ENCODE results near the gene PAPSS1.

Gene PAPSS1

GRCh38 chr4:107615809-107616208, 104.2 kb downstream of the PAPSS1 start:
- Mint-ChIP-seq H3K27ac (no peak overlapping the region), H3K4me3 (no peak overlapping the region), H3K9me3 (no peaks in the 10 kb centered on the region), H3K36me3 (peaks cover 4% of the 10 kb centered on the region), H3K27me3 (no peaks in the 10 kb centered on the region), H3K4me1 (no peaks in the 10 kb centered on the region)
- CTCF ChIA-PET: no interaction called here
- no peak for DNase-seq

- Mint-ChIP-seq H3K4me3 (no peak overlapping the region), H3K36me3 (no peaks in the 10 kb centered on the region), H3K27me3 (no peaks in the 10 kb centered on the region), H3K27ac (no peak overlapping the region), H3K4me1 (no peaks in the 10 kb centered on the region), H3K9me3 (no peaks in the 10 kb centered on the region)
- DNase-seq: no peak
- CTCF ChIA-PET: no interaction called here
Observed at GRCh38 chr4:107603430-107603829, 116.6 kb downstream of the PAPSS1 start.

- Mint-ChIP-seq H3K27me3 (no peaks in the 10 kb centered on the region), H3K4me3 (no peak overlapping the region), H3K27ac (no peak overlapping the region), H3K4me1 (no peaks in the 10 kb centered on the region), H3K36me3 (no peaks in the 10 kb centered on the region), H3K9me3 (no peaks in the 10 kb centered on the region)
- no peak for DNase-seq
- CTCF ChIA-PET: interaction anchor here (0.6 kb wide), 1 partner anchor 27 kb away, joined by 3 read pairs; no protein-coding TSS in a partner anchor
Observed at GRCh38 chr4:107600983-107601382, 119.1 kb downstream of the PAPSS1 start.

- Mint-ChIP-seq H3K27ac (no peak overlapping the region), H3K9me3 (no peaks in the 10 kb centered on the region), H3K4me3 (no peak overlapping the region), H3K36me3 (no peaks in the 10 kb centered on the region), H3K27me3 (no peaks in the 10 kb centered on the region), H3K4me1 (no peaks in the 10 kb centered on the region)
- no peak for DNase-seq
- CTCF ChIA-PET: no interaction called here
Observed at GRCh38 chr4:107600436-107600835, 119.6 kb downstream of the PAPSS1 start.

- Mint-ChIP-seq H3K4me3 (no peak overlapping the region), H3K27ac (no peak overlapping the region), H3K27me3 (no peaks in the 10 kb centered on the region), H3K9me3 (no peaks in the 10 kb centered on the region), H3K36me3 (no peaks in the 10 kb centered on the region), H3K4me1 (no peaks in the 10 kb centered on the region)
- CTCF ChIA-PET: no interaction called here
- DNase-seq: no peak
Observed at GRCh38 chr4:107599841-107600240, 120.2 kb downstream of the PAPSS1 start.

- Mint-ChIP-seq H3K4me3 (no peak overlapping the region), H3K36me3 (no peaks in the 10 kb centered on the region), H3K4me1 (no peaks in the 10 kb centered on the region), H3K27ac (no peak overlapping the region), H3K27me3 (no peaks in the 10 kb centered on the region), H3K9me3 (peaks cover 9% of the 10 kb centered on the region)
- no peak for DNase-seq
- CTCF ChIA-PET: no interaction called here
Observed at GRCh38 chr4:107593230-107593629, 126.8 kb downstream of the PAPSS1 start.

GRCh38 chr4:107592519-107592918, 127.5 kb downstream of the PAPSS1 start:
- no peaks in the 10 kb centered on the region for H3K27me3 Mint-ChIP-seq
- CTCF ChIA-PET: no interaction called here
- H3K4me1 Mint-ChIP-seq: no peaks in the 10 kb centered on the region
- peaks cover 9% of the 10 kb centered on the region for H3K9me3 Mint-ChIP-seq
- H3K36me3 Mint-ChIP-seq: no peaks in the 10 kb centered on the region
- H3K4me3 Mint-ChIP-seq: no peak overlapping the region
- H3K27ac Mint-ChIP-seq: no peak overlapping the region
- no peak for DNase-seq

- Mint-ChIP-seq H3K9me3 (peaks cover 9% of the 10 kb centered on the region), H3K4me3 (no peak overlapping the region), H3K4me1 (no peaks in the 10 kb centered on the region), H3K27me3 (no peaks in the 10 kb centered on the region), H3K27ac (no peak overlapping the region), H3K36me3 (no peaks in the 10 kb centered on the region)
- CTCF ChIA-PET: interaction anchor here (1.4 kb wide), 1 partner anchor 9 kb away, joined by 4 read pairs; no protein-coding TSS in a partner anchor
- DNase-seq: no peak
Observed at GRCh38 chr4:107589269-107589668, 130.8 kb downstream of the PAPSS1 start.

GRCh38 chr4:107586371-107586770, 133.7 kb downstream of the PAPSS1 start:
- Mint-ChIP-seq H3K4me1 (no peaks in the 10 kb centered on the region), H3K27me3 (no peaks in the 10 kb centered on the region), H3K9me3 (peaks cover 15% of the 10 kb centered on the region), H3K27ac (no peak overlapping the region), H3K36me3 (no peaks in the 10 kb centered on the region), H3K4me3 (no peak overlapping the region)
- CTCF ChIA-PET: no interaction called here
- no peak for DNase-seq

- no peak overlapping the region for H3K4me3 Mint-ChIP-seq
- no peaks in the 10 kb centered on the region for H3K4me1 Mint-ChIP-seq
- H3K27me3 Mint-ChIP-seq: no peaks in the 10 kb centered on the region
- CTCF ChIA-PET: interaction anchor here (1.7 kb wide), 1 partner anchor 9 kb away, joined by 4 read pairs; no protein-coding TSS in a partner anchor
- H3K27ac Mint-ChIP-seq: no peak overlapping the region
- DNase-seq: no peak
- no peaks in the 10 kb centered on the region for H3K36me3 Mint-ChIP-seq
- peaks cover 6% of the 10 kb centered on the region for H3K9me3 Mint-ChIP-seq
Observed at GRCh38 chr4:107579099-107579498, 140.9 kb downstream of the PAPSS1 start.

- Mint-ChIP-seq H3K9me3 (peaks cover 5% of the 10 kb centered on the region), H3K27me3 (no peaks in the 10 kb centered on the region), H3K4me3 (no peak overlapping the region), H3K4me1 (no peaks in the 10 kb centered on the region), H3K27ac (no peak overlapping the region), H3K36me3 (no peaks in the 10 kb centered on the region)
- no peak for DNase-seq
- CTCF ChIA-PET: no interaction called here
Observed at GRCh38 chr4:107578321-107578720, 141.7 kb downstream of the PAPSS1 start.

- Mint-ChIP-seq H3K9me3 (peaks cover 4% of the 10 kb centered on the region), H3K36me3 (no peaks in the 10 kb centered on the region), H3K27me3 (no peaks in the 10 kb centered on the region), H3K27ac (no peak overlapping the region), H3K4me3 (no peak overlapping the region), H3K4me1 (no peaks in the 10 kb centered on the region)
- DNase-seq: no peak
- CTCF ChIA-PET: no interaction called here
Observed at GRCh38 chr4:107577743-107578142, 142.3 kb downstream of the PAPSS1 start.

GRCh38 chr4:107575243-107575642, 144.8 kb downstream of the PAPSS1 start:
- Mint-ChIP-seq H3K36me3 (no peaks in the 10 kb centered on the region), H3K4me1 (no peaks in the 10 kb centered on the region), H3K27ac (no peak overlapping the region), H3K27me3 (no peaks in the 10 kb centered on the region), H3K4me3 (no peak overlapping the region), H3K9me3 (no peaks in the 10 kb centered on the region)
- no peak for DNase-seq
- CTCF ChIA-PET: no interaction called here

- CTCF ChIA-PET: no interaction called here
- Mint-ChIP-seq H3K4me3 (no peak overlapping the region), H3K27me3 (no peaks in the 10 kb centered on the region), H3K4me1 (no peaks in the 10 kb centered on the region), H3K27ac (no peak overlapping the region), H3K36me3 (no peaks in the 10 kb centered on the region), H3K9me3 (no peaks in the 10 kb centered on the region)
- no peak for DNase-seq
Observed at GRCh38 chr4:107572281-107572680, 147.8 kb downstream of the PAPSS1 start.

GRCh38 chr4:107570952-107571351, 149.1 kb downstream of the PAPSS1 start:
- Mint-ChIP-seq H3K4me3 (no peak overlapping the region), H3K27ac (no peak overlapping the region), H3K36me3 (no peaks in the 10 kb centered on the region), H3K27me3 (no peaks in the 10 kb centered on the region), H3K4me1 (no peaks in the 10 kb centered on the region), H3K9me3 (no peaks in the 10 kb centered on the region)
- CTCF ChIA-PET: no interaction called here
- no peak for DNase-seq

- H3K9me3 Mint-ChIP-seq: no peaks in the 10 kb centered on the region
- CTCF ChIA-PET: no interaction called here
- no peak overlapping the region for H3K4me3 Mint-ChIP-seq
- H3K4me1 Mint-ChIP-seq: no peaks in the 10 kb centered on the region
- H3K27me3 Mint-ChIP-seq: no peaks in the 10 kb centered on the region
- no peak for DNase-seq
- no peaks in the 10 kb centered on the region for H3K36me3 Mint-ChIP-seq
- no peak overlapping the region for H3K27ac Mint-ChIP-seq
Observed at GRCh38 chr4:107564326-107564725, 155.7 kb downstream of the PAPSS1 start.
